ENCODE results near the gene ZMYND8.
"Not testable (repeated sequence)": the region's sequence is repeated elsewhere in the genome, so short reads cannot be mapped to it uniquely, and the experiment has no call there.

Gene ZMYND8

DNA sequence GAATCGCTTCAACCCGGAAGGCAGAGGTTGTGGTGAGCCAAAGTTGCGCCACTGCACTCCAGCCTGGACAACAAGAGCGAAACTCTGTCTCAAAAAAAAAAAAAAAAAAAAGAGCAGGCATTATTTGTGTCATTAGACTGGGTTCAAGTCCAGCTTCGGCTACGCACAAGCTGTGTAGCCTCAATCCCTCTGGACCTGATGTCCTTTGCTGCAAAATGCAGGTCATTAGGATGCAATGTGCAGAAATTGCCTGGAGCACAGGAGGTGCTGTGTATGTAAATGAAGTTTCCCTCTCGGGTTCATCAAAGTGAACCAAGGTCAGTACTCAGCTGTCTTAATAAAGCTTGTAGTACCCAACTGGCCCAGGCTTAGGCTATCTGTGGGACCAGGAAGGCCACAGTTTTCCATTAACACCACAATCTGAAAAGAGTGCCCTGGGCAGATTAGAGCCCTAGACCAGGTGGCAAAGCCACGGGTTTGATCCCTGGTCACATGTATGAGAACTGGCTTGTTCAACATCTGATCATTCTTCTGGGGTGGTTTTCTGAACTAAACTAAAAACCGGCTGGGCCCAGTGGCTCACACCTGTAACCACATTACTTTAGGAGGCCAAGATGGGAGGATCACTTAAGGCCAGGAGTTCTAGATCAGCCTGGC is 155.3 kb downstream of the ZMYND8 start:
- no peak for DNase-seq

GRCh38 chr20:47198996-47199552 is 157.4 kb downstream of the ZMYND8 start:
- no peak for DNase-seq

DNA sequence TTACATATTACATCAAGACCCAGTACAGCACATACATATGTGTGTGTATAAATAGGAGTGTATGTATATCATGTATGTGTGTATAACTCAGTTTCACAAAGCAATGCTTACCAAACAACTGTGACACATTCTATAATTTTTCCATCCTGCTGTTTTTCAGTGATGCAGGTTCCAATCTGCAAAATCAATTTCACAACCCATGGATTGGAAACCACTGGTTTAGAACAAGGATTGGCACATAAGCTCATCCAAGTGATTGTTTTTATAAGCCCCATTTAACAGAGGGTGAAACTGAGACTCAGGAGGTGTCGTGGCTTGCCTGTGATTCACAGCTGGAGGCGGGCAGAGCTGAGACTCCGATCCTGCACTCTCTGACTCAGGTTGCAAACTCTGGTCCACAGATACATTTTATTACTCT is 158.2 kb downstream of the ZMYND8 start:
- no peak for DNase-seq

GRCh38 chr20:47196091-47197081 is 160.1 kb downstream of the ZMYND8 start:
- peak; percentile 36 to 73 (median 60) for DNase-seq

DNA sequence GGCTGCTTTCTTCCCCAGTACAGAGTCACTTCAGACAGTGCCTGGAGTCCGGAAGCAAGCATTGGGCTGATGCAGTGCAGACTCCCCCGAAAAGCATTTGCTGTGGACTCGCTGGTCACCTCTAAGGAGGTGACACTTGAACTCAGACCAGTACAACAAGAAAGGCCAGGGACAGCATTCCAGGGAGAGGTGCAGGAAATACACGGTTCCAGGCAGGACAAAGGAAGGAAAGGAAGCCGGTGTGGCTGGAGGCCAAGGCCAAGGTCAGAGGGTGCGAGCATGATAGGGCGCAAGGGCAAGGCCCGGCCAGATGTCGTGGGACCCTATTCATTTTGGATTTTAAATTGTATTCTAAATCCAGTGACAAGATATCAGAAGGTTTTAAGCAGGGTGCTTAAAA is 160.9 kb downstream of the ZMYND8 start:
- no peak for DNase-seq

GRCh38 chr20:47191956-47192355 is 164.5 kb downstream of the ZMYND8 start:
- no peak for DNase-seq

DNA sequence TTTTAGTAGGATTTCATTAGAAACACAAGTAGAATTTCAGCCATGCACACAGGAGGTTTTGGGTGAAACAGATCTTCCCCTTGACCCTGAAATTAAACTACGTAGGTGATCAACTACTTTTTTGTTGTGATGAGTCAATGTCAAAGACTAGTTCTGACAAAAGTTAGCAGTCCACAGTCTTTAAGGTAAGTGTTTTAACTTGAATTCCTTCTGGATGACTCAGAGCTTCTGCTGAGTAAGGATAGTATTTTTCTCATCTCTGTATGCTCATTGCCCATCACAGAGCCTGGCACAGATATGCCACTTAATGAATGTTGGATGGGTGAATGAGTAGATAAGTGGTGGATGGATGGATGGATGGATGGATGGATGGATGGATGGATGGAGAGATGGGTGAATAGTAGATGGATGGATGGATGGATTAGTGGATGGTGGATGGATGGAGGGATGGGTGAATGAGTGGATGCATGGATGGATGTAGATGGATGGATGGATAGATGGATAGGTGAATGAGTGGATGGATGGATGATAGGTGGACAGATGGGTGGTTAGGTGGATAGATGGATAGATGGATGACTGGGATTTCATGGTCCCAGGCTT is 165.3 kb downstream of the ZMYND8 start:
- no peak for DNase-seq

DNA sequence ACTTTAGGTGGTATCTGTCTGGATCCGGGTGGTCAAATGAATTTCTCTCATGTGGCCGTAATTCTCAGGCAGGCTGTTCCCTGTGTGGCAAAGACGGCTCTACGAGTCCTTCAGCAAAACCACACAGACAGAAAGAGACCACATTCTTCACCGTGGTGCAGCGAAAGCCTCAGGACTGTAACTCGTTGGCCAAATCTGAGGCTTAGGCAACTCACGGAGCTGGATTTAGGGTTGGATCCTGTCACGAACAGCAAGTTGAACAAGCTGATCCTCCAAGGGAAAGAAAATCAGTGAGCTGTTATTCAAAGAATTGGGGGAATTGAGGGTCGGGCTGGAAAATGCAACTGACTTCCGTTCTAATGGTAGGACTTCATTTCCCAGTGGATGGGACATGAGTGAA is 167.4 kb downstream of the ZMYND8 start:
- no peak for DNase-seq

GRCh38 chr20:47188540-47188939 is 168.0 kb downstream of the ZMYND8 start:
- no peak for DNase-seq

- DNase-seq: no peak
These were observed 168.9 kb downstream of the ZMYND8 start for GRCh38 chr20:47187450-47188195.

- no peak for DNase-seq
These were observed 173.1 kb downstream of the ZMYND8 start for GRCh38 chr20:47183367-47183766.

DNA sequence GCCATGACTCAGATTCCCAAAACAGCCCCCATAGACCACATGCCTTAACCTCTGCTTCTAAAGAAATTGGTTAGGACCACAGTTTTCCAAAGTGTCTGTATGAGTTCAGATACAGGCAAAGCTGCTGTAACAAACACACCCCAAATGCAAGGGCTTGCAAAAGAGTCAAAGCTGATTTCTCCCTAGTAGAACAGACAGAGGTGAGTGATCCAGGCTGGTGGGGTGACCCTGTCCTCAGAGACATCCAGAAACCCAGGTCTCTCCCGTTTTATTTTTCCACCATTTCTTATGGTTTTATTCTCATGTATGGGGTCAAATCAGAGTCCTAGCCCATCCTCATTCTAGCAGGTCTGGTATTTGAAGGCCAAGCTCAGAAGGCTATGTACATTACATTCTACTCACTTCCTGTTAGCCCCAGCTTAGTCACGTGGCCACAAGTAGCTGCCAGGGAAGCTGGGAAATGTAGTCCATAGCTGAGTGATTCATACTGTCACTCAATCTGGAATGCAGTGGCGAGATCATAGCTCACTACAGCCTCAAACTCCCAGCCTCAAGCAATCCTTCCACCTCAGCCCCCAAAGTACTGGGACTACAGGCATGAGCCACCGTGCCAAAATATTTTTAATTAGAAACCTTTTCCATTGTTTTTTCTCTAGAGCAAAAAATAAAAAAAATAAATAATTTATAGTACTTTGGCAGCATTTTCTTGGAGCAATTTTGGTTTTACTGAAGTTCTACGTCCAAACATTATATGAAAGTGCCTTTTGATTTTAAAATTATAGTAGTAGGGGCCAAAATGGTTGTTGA is 175.2 kb downstream of the ZMYND8 start:
- peak in 1 of 5 donors; percentile 31 for DNase-seq

GRCh38 chr20:47179267-47179666 is 177.2 kb downstream of the ZMYND8 start:
- no peak for DNase-seq

DNA sequence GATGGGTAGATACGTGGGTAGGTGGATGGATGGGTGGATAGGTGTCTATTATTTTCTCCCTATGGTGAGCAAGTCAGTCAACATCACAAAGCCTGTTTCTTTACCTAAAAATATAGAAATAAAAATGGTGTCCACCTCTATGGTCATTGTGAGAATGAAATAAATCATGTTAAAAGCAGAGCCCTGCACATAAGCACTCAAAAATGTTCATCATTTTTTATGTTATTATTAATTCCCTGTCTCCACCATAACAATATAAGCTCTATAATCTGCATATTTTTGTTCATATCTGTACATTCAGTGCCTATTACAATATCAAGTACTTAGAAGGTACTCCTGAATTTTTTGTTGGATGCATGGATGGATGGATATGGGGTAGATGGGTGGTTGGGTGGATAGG is 177.6 kb downstream of the ZMYND8 start:
- no peak for DNase-seq

GRCh38 chr20:47178277-47178676 is 178.2 kb downstream of the ZMYND8 start:
- no peak for DNase-seq

GRCh38 chr20:47176217-47176616 is 180.3 kb downstream of the ZMYND8 start:
- DNase-seq: not testable (repeated sequence)

DNA sequence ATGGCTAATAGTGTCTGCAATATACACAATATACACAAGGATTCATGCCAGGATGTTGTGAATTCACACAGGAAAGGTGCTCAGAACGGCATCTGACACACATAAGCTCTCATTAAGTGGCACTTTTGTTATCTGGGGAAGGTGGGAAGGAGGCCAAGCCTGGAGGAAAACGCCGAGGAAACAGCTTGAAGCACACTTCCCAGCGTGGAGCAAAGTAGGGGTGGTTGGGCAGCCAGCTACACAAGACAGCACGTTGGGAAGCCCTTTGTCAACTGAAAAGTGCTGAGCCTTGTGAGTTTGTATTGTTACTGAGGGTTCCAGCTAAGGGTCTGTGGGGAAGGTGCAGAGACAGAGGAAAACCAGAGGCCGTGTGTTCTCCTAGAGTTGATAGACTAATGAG is 181.0 kb downstream of the ZMYND8 start:
- no peak for DNase-seq

- no peak for DNase-seq
These were observed 181.8 kb downstream of the ZMYND8 start for GRCh38 chr20:47174456-47175243.

GRCh38 chr20:47173596-47174216 is 182.8 kb downstream of the ZMYND8 start:
- no peak for DNase-seq

- DNase-seq: no peak
These were observed 183.9 kb downstream of the ZMYND8 start for GRCh38 chr20:47172579-47172978.
